Body of pancreas (tissue), 4 donors: ENCODE measurements around the gene DNM3. TPM values are rescaled to one million over a fixed set of nuclear protein-coding genes. Genes with fewer than 3 reads are reported as not detected.

Experiments used
- ATAC-seq: fragments of 150-250 bp; one replicate; pipeline ENCODE4 v1.9.1; 2016
- DNase-seq, 4 donors: peaks; one replicate each; pipeline ENCODE4 v3.0.0-alpha.2; 2019
- H3K27ac ChIP-seq, 4 donors: fragments of 200-600 bp; sonication (generic); 1 replicate in 3 of 4; 2 replicates in 1 of 4; pipeline versions ENCODE4 v1.5.1 to v1.6.1; 2016 to 2019; ENCODE audit warnings: mild to moderate bottlenecking in 1 of 4, mixed read lengths in 1 of 4, moderate library complexity in 1 of 4
- H3K27me3 ChIP-seq, 2 donors: fragments of 200-600 bp; sonication (generic); one replicate each; pipeline ENCODE4 v1.6.0; 2016; ENCODE audit warnings: mild to moderate bottlenecking in 1 of 2
- H3K36me3 ChIP-seq, 2 donors: fragments of 200-600 bp; sonication (generic); replicated peaks in 1 of 2; 2 replicates each; pipeline ENCODE4 v1.5.1; 2016; ENCODE audit warnings: low read depth in 2 of 2; ENCODE audit not compliant: insufficient read depth in 1 of 2
- H3K4me1 ChIP-seq: fragments of 200-600 bp; sonication (generic); one replicate; pipeline ENCODE4 v1.6.0; 2016
- H3K4me3 ChIP-seq, 2 donors: fragments of 200-600 bp; sonication (generic); 1 replicate in 1 of 2; 2 replicates in 1 of 2; pipeline ENCODE4 v1.5.1; 2016 to 2019
- H3K9me3 ChIP-seq, 3 donors: fragments of 200-600 bp; sonication (generic); 1 replicate in 2 of 3; 2 replicates in 1 of 3; pipeline ENCODE4 v1.5.1; 2016
- POLR2A ChIP-seq, 3 donors: fragments of 450-650 bp; IDR thresholded peaks; one replicate each; pipeline ENCODE4 v1.6.1; 2016; ENCODE audit warnings: antibody characterized with exemption in 3 of 3, mild to moderate bottlenecking in 2 of 3
- WGBS, 2 donors: methylation state at CpG; one replicate each; pipeline ENCODE4 v1.1.5; 2017; 5-methylcytosine and 5-hydroxymethylcytosine counted together
- intact Hi-C: fragments of 100-400 bp; cut with DNase I; formaldehyde crosslinking; loops from one replicate; pipeline ENCODE4 v1.15.1; 2023
- total RNA-seq, 2 donors: library from RNA; depleted of rRNA; stranded (reverse); fragments of >200 nt; gene quantifications; one replicate each; pipeline ENCODE4 v1.1.0, GENCODE V29; 2016
- TF ChIP-seq, protein P1 (sequence below), 7 experiments: fragments of 450-650 bp in 4 of 7; fragments of 200-600 bp in 3 of 7; sonication (generic) in 3 of 7; IDR thresholded peaks; one replicate each; pipeline ENCODE4 v1.5.1; 2016 to 2019; ENCODE audit warnings: antibody characterized with exemption in 7 of 7

DNM3 gene
- total RNA-seq, 2 donors from 2014 or later: 2.9 to 4.0 TPM

DNA sequence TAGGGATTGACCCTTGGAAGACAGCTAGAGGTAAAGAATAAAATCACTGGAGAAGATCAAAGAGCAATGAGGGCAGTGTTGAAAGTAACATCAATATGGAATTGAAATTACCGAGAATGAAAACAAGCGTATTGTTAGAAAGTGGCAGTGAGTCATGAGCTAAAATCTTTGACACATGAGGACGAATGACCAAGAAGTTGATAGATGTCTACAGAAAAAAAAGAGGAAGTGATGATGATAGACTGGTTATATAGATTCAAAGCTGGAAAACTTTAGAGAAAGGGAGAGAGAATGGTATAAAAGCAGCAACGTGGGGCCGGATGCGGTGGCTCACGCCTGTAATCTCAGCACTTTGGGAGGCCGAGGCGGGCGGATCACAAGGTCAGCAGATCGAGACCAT, 12.5 kb upstream of the DNM3 start:
- TF ChIP-seq, protein P1, sequence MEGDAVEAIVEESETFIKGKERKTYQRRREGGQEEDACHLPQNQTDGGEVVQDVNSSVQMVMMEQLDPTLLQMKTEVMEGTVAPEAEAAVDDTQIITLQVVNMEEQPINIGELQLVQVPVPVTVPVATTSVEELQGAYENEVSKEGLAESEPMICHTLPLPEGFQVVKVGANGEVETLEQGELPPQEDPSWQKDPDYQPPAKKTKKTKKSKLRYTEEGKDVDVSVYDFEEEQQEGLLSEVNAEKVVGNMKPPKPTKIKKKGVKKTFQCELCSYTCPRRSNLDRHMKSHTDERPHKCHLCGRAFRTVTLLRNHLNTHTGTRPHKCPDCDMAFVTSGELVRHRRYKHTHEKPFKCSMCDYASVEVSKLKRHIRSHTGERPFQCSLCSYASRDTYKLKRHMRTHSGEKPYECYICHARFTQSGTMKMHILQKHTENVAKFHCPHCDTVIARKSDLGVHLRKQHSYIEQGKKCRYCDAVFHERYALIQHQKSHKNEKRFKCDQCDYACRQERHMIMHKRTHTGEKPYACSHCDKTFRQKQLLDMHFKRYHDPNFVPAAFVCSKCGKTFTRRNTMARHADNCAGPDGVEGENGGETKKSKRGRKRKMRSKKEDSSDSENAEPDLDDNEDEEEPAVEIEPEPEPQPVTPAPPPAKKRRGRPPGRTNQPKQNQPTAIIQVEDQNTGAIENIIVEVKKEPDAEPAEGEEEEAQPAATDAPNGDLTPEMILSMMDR (IDR thresholded peaks at IDR 0.05): no peak
- no peak for TF ChIP-seq POLR2A (IDR thresholded peaks at IDR 0.05)
- ATAC-seq (no peak), DNase-seq (no peak)
- H3K4me3 ChIP-seq: no peak overlapping the region
- intact Hi-C loops: no loop called here
- H3K27me3 ChIP-seq: no peaks in the 10 kb centered on the region
- H3K36me3 ChIP-seq: no peaks in the 10 kb centered on the region
- WGBS, 2 donors: 90 to 93% methylated on average over 11 of the region's 11 CpGs
- peaks cover 0 to 9% (median 0%) of the 10 kb centered on the region in 3 donors for H3K9me3 ChIP-seq
- H3K4me1 ChIP-seq: no peaks in the 10 kb centered on the region
- H3K27ac ChIP-seq: no peak overlapping the region

DNA sequence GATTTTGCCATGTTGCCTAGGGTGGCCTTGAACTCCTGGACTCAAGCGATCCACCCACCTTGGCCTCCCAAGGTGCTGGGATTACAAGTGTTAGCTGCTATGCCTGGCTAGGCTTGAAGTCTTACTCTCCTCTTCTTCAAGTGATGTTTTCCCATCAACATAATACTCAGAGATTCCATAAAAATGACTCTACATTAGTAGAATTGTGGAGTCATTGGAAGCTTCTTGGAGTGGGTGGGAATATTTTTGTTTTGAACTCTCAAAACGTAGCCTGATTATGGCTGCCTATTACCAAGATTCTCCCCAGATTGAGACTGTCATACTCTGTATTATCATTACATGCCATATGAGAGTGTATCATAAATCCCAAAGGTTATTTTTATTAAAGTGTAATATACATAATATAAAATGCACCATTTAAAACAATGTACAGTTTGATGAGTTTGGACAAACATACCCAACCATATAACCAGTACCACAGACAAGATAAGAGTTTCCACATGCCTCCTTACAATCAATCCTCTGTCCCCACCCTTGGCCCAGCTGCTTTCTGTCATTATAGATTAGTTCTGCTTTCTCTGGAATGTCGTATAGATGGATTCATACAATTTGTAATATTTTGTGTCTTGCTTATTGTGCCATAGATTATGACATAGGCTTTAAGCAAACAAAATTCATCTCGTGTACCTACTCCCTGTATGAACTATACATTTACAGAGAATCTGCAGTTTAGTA, 8.0 kb upstream of the DNM3 start:
- H3K9me3 ChIP-seq: no peaks in the 10 kb centered on the region
- no peaks in the 10 kb centered on the region for H3K36me3 ChIP-seq
- no peak for DNase-seq
- H3K4me1 ChIP-seq: no peaks in the 10 kb centered on the region
- H3K27ac ChIP-seq: no peak overlapping the region
- WGBS, 2 donors: 52 to 82% methylated on average over 4 of the region's 4 CpGs
- ATAC-seq: no peak
- no peak for TF ChIP-seq POLR2A (IDR thresholded peaks at IDR 0.05)
- TF ChIP-seq, protein P1 (IDR thresholded peaks at IDR 0.05): no peak
- intact Hi-C loops: no loop called here
- no peak overlapping the region for H3K4me3 ChIP-seq
- H3K27me3 ChIP-seq: no peaks in the 10 kb centered on the region

DNA sequence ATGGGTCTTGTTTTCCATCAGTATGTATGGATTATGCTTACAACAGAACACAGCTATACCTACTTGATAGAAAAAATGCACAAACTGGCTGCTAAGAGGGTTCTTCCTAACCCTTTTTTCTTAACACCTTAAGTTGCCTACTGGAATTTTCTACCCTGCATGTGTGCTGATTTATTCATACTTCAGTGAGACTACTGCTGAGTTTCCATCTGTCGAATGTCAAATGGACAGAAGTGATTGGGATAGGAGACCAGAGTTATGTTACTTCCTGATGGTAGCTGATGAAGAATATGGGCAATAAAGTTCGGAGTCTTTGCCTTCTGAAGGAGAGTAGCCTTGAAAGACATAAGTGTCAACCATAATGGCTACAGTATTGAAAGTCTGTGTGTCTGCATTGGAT, 6.5 kb upstream of the DNM3 start:
- no peak for ATAC-seq
- no peak for DNase-seq
- H3K36me3 ChIP-seq: no peaks in the 10 kb centered on the region
- H3K4me3 ChIP-seq: no peak overlapping the region
- intact Hi-C loops: no loop called here
- no peaks in the 10 kb centered on the region for H3K9me3 ChIP-seq
- 76 to 82% methylated on average over 2 of the region's 2 CpGs for WGBS, 2 donors
- H3K27me3 ChIP-seq: no peaks in the 10 kb centered on the region
- H3K4me1 ChIP-seq: no peaks in the 10 kb centered on the region
- TF ChIP-seq, protein P1 (IDR thresholded peaks at IDR 0.05): no peak
- no peak for TF ChIP-seq POLR2A (IDR thresholded peaks at IDR 0.05)
- no peak overlapping the region for H3K27ac ChIP-seq

DNA sequence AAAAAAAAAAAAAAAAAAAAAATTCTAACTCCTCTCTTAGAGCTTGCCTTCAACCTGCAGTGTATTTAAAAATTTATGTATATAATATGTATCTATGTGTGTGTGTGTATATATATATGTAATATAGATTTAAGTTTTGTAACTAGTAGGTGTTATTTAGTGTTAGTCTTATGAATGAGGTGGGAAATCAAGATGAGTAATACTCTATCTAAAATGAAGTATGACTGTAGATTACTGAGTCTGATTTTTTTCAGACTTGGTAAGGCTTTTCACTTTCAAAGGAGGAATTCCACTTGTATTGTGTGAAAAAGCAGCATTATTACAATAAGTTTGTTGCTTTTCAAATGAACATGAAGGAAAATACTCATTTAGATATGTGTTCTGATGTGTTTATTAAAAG, 5.4 kb upstream of the DNM3 start:
- TF ChIP-seq, protein P1 (IDR thresholded peaks at IDR 0.05): no peak
- TF ChIP-seq POLR2A (IDR thresholded peaks at IDR 0.05): no peak
- intact Hi-C loops: no loop called here

More for the DNA sequence above, 5.4 kb upstream of the DNM3 start:
- peaks cover 2% of the 10 kb centered on the region for H3K4me1 ChIP-seq
- no peak overlapping the region for H3K4me3 ChIP-seq
- DNase-seq: no peak
- no peak for ATAC-seq
- no peaks in the 10 kb centered on the region for H3K27me3 ChIP-seq
- H3K36me3 ChIP-seq: no peaks in the 10 kb centered on the region
- no peak overlapping the region for H3K27ac ChIP-seq
- H3K9me3 ChIP-seq: peaks cover 0 to 6% (median 0%) of the 10 kb centered on the region in 3 donors
